Superior temporal gyrus (tissue), 1 donor: ENCODE results near the gene SORCS2.
A peak's percentile ranks its signal among the peaks of the same experiment; 100 is the strongest.

ENCODE experiments used
- DNase-seq: peaks from one replicate; pipeline ENCODE4 v3.0.0-alpha.2; 2016; ENCODE audit errors: extremely low spot score

Gene SORCS2

DNA sequence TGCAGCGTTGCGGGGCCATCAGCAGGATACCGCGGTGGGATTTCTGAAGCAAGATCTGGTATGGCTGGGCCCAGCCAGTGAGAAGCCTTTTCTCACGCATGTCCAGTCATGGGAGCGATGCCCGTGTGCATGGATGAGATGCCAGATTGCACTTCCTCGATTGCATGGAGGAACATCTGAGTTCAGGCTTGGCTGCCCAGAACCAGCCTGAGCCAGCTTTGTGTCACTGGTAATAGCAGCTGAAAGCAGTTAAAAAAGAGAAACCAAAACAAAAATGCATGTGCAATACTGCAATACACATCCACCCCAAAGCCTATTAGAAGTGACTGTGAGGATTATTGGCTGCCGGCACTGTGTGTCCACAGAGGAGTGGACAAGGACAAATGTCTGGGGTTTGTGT lies 183.1 kb downstream of the SORCS2 start:
- DNase-seq = peak; percentile 31

DNA sequence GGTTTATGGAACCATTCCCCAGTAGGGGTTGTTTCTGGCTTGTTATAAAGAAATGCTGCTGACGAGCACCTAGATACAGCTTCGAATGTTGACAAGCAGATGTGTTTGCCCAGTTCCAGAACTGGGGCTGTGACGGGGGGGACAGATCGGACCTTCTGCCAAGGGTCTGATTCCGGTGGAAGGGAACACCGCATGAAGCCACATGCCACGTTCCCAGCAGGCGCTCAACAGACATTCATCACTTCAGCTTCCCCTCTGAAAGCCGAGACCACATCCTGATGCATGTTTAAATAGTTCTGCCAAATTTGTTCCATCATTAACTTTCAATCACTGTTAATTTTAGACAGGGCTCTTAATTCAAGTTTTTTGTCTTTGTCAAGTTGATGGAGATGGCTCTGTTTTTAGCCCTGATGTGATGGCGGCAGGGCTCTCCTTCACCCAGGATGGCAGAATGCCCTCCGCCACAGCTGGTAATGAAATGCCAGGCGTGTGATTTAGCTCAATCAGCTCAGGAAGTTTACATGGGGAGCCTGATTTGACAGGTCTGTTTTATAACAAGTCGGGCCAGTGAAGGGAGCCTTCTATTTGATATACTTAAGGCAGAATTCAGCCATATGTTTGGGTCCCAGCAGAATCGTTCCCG lies 185.0 kb downstream of the SORCS2 start:
- DNase-seq = no peak

DNA sequence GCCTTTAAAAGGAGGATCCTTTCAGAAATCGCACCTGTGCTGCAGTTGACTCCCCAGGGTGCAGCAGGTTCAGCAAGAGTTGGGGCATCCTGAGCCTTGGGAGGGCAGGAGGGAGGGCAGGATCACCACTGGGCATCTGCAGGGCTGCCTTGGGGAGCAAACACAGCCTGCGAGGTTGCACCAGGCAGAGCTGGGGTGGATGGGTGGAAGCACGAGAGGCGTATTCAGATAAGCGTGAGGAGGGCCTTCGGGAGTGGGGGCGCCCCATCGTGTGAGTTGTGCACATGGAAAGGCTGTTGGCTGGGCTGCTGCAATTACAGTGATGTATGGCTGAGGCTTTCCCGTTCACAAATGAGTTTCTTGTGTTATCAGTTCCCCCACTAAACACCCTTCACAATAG lies 186.8 kb downstream of the SORCS2 start:
- DNase-seq = no peak

DNA sequence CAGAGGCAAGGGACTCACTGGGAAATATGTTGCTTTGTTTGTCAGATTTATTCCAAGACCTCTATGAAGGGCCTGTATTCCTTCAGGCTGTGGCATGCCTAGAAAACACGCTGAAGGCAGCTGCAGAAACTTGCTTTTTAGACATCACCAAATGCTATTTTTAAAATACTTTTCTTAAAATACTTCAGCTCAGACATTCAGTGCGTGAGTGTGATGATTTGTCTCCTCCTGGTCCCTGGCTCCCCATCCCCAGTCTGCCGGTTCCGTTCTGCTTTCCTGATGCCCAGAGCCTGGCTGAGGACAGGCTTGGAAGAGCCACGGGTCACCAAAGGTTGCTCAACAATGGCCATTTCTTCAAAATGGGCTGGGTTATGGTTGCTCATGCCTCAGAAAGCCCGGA lies 187.4 kb downstream of the SORCS2 start:
- no peak for DNase-seq

DNA sequence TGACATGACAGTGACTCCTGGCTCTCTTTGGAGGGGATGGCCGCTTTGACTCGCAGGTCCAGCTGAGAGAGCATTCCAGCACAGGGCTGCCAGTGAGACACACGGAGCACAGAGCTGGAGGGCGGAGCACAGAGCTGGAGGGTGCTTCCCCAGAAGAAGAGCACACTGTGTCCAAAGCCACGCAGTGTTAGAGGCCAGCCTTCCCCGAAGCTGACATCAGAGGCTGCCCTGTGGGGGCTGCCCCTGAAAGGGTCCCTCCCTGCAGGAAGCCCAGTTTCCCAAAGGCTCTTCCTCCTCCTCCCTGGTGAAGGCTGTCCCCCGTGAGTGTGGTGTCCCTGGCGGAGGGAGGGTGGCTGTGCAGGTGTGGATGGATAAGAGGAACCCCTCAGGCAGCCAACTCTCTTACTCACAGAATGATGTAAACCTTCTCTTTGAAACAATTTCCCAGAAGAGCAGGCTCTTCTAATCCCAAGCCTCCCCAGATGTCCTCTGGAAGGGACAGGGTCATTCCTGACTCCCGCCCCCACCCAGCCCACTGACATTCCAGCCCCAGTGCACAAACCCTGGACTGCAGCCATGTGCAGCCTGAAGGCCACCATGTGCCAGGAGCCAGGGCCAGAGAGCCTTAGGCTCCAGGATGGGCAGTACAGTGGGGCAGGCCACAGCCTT lies 189.0 kb downstream of the SORCS2 start:
- DNase-seq = no peak

DNA sequence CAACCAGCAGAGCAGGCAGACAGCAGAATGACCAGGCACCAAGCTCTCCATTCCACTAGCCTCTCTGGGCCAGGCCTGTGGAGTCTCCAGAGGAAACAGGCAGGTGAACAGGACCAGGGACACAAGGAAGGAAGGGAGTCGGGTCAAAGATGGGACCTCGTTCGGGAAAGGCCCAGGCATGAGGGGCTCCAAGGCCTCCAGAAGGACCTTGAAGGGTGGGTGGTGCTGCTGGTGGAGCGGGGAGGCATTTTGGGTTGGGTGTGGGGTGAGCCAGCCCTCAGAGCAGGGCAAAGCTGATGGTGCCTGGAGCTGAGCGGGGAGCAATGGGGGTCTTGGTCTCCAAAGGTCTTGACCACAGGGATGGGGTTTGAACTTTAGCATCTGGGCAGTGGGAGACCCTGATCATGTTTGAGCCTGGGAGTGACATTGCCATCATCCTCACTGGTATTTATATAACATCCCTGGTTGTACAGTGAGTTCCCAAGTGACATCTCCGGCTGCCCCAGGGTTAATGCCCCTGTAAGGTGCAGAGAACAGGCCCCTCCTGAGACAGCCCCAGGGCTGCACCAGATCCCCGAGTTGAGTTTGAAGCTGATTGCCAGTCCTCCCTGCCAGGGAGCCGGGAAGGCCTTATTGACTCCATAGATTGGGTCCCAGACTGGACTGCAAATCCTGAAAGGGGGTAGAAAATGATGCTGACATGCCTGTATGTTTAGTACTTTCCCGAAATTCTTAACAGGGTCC lies 189.7 kb downstream of the SORCS2 start:
- DNase-seq = no peak

DNA sequence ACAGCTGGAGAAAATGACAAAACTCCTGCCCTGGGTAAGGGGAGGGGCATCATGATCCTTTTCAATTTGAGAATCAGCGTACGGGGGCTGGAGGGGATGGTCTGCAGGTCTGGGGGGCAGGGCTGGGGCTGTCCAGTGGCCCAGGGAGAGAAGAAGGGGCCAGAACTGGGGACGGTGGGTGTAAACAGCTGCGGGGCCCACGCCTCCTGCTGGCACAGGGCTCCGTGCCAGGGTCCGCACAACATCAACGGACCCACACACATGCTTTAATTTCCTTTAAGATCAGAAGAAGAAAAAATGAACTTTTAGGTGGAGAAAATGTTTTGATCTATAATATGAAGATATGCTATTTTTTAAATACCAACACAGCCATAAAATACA lies 190.3 kb downstream of the SORCS2 start:
- no peak for DNase-seq

DNA sequence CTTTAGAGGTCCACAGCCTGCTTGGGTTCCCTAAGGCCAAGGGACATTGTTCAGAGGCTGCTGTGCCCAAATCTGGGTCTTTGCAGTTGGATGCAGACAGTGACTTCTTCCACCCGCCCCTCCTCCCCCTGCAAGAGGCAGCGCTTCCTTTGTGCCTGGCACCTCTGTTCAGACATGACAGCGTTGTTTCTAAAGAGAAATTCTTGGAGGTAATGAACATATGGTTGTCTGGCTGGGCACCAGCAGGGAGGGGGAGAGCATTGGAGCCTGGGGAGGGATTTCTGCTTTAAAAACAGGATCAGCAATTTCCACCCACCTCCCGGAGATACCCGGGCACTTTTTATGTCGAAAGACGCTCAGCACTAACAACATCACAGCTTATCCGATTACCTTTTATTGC lies 190.9 kb downstream of the SORCS2 start:
- no peak for DNase-seq

DNA sequence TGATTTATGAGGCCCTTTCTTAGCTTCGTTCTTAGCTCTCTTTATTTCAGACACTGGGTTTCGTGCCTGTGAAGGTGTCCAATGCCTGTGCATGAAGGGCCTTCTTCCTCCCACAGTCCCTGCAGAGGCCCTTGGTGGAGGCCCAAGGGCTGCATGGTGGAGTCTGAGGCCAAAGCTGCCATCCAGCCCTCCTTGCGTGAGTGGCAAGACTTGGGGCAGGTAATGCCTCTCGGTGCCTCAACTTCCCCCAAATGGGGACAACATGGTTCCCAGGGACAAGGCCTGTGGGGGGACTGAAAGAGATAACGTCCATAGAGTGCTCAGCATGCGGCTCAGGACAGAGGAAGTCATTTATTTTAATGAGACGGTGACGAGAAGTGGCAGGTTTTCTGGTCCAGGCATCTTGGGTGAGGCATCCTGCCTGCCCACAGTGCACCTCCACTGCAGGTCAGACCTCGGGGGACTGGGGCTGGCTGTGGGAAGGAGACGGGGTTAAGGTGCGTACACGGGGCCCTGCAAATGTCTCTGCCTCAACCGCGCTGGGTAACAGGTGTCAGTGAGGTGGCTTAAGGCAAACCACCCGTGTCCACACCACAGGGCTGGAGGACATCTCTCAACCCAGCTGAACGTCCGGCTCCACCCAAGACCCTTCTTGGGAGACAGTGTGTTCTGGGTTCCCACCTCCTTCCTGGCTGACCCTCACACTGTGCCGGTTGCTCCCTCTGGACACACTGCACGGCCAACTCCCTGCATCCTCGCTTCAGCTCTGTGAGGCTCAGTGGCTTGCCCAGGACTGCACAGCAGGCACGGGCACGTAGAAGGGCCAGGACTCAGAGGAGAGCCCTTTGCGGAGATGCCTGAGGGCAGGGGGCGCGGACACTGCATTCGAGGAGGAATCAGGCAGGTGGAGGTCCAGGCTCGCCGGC lies 191.9 kb downstream of the SORCS2 start:
- no peak for DNase-seq

DNA sequence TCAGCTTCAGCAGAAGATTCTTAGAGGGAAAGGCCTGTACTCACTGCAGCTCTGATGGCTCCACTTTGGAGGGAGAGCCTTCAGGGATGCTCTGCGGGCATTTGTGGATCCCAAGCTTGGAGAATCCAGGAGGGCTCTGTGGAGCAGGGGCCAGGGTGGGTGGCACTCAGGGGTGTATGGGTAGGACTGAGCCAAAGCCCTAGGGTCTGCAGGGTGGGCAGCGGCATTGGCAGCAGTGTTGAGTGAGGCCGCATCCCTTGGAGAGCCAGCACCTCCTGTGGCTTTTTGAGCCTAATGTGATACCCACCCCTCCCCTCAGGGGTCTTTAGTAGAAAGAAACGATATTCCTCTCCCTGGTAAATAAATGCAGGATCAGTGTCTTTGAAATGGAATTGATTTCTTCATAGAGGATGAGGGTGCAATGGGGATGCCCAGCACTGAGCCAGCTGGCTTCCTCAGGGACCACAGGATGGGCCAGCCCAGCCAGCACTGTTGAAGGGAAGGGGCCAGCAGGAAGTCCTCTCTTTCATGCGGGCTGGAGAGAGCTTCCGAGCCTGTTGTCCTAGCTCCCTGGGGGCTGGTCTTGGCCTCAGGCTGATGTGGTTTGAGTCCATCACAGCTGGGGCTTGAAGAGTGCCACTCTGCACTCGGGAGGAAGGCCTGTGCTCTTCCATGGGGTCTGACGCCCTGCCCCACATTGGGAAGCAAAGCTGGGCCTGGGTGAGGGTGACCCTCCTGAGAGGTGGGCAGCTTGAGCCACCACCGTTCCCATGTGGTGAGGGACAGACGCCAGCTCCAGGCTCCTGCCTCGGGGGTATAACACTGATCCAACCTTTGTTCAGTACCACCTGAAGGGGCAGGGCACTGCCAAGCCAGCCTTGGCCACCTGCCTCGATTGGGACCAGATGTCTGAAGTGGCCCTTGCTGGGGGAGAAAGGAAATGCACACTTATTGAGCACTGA lies 192.9 kb downstream of the SORCS2 start:
- DNase-seq = no peak

DNA sequence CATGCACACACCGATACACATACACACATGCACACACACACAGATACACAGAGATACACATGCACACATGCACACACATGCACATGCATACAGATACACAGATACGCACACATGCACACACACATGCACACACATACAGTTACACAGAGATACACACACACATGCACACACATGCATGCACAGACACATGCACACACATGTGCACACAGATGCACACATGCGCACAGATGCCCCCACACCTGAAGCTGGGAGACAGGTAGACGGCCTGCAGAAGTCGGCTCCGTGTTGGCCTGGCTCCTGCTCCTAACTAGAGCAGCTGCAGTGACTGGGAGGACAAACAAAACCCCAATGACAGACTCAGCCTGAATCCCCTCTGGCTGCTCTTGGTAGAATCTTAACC lies 195.6 kb downstream of the SORCS2 start:
- DNase-seq = no peak

DNA sequence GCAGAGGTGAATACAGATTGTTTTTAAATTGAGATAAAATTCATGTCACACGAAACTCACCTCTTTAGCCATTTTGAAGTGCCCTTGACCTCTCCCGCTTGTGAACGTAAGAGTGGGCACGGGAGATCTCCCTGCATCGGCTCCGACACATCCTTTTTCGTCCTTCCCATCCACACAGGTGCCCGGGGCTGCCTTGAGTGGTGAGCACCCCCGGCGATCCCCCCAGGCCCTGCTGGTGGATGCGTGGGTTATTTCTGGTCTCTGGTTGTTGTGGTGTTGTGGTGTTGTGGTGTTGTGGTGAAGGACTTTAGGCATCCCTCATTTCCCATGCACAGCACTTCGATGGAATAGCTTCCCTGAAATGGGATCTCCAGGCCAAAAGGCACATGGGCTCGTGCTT lies 196.3 kb downstream of the SORCS2 start:
- DNase-seq = no peak

DNA sequence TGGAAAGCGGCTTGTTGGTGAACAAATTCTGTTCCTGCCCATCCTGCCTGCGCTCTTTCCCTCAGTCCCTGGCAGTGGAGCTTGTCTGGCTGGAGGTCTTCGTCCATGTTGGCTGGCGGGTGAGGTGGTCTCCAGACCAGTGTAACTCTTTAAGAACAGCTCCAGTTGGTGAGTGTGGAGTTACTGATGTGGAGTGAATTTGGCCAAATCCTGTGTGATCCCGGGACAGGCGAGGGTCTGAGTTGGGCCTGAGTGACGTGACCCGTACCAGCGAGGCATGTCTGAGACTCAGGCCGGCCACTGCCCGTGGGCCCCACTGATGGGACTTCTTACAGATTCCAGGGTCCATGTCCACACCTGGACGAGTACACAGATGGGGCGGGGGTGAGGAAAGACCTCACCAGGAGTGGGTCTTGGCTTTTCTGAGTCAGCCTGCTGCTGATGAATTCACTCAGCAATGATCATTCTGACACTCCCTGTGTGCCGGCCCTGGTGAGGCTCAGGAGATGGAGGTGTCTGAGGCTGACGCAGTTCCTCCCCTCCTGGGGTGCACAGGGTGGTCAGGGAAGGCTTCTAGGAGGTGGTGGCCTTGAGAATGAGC lies 196.9 kb downstream of the SORCS2 start:
- DNase-seq = no peak

DNA sequence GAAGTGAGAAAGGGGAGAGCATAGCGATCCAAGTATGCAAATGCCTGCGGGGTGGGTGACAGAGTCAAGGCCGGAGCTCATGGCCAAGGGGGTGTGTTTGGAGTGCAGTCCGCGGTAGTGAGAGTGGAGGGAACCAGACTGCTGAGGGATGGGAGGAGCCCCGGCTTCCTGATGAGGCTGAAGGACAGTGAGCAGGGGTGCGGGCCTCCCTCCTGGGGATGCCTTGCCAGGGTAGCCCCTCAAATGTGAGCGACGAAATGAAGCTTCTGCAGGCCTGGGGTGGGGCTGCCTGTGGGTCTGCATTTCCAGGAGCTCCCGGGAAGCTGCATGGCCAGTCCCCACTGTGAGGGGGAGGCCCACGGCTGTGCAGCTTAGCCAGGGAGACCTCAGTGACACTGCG lies 197.4 kb downstream of the SORCS2 start:
- no peak for DNase-seq

DNA sequence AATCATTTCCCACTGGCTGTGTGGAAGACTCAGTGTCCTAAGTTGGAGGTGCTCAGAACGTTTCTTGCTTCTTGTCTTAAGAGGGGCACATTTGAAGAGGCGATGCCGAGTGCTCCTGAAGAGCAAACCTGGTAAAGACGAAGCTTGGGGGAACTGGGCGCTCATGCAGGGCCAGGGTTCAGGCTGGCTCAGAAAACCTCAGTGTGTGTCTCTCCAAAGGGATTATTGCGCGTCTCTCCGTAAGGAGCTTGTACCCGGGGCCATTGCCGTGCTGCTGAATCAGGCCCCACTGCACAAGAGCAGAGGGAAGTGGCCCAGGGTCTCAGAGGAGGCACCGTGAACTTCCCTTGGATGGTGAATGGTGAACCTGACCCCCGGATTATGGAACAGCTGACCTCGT lies 198.0 kb downstream of the SORCS2 start:
- DNase-seq = no peak

DNA sequence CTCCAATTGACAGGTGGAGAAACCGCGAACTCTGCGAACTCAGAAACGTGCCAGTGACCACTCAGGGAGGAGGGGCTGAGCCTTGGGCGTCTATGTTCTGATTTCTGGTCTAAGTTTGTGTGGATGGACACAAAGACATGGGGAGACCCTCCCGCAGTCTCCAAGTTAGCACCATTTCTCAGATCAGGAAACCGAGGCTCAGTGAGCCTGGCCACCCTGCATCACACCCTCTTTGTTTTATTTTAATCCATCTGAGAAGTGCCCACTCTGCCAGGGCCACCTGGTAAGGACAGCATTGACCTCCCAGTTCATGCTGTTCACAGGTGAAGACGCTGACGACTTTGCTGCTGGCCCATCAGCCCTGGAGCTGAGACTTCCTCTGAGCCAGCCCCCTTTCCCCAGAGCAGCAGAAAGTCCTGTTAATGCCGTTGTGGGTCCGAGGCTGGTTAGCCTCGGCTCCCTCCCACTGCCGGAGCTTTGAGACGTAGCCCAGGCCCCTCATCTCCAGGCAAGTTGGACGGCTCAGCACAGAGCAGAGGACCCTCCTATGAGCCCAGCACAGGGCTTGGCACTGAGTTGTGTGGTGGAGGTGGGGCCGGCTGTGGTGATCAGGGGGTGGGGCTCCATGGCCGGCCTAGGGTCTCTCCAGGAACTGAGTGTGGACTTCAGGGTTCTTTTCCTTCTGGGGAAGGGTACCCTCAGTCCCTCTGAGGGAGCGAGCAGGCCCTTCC lies 198.7 kb downstream of the SORCS2 start:
- DNase-seq = no peak

DNA sequence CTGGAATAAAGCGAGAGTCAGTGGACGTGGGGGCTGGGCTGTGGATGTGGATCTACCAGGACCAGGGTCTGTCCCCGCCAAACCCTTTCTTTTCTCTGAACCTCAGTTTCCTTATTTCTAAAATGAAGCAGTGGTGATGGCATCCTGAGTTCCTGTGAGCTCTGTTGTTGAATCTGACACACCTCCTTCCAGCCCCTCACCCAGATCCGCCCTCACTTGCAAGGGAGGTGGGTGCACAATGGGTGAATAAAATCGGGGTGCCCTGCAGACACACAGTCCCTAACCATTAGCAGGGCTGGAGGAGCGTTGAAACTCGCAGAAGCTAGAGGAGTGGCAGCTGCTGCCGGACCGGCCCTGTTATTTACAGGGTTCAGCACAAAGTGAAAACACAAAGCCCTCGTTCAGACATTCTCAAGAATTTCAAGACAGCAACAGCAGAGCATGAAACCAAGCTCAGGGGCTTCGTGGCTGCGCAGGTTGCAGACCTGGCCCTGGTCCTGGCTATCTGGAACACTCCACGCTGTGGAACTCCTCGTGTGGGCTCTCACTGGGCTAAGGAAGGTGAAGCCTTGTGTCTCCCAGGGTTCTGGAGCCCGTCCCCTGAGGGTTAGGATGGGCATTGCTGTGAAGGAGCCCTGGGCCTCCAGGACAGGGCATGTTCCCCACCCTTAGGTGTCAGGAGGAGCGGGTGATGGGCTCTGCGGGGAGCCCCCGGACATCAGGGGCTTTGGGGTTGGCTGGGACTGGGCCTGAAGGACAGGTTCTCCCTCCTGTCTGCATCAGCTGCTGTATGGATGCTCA lies 199.5 kb downstream of the SORCS2 start:
- DNase-seq = no peak

DNA sequence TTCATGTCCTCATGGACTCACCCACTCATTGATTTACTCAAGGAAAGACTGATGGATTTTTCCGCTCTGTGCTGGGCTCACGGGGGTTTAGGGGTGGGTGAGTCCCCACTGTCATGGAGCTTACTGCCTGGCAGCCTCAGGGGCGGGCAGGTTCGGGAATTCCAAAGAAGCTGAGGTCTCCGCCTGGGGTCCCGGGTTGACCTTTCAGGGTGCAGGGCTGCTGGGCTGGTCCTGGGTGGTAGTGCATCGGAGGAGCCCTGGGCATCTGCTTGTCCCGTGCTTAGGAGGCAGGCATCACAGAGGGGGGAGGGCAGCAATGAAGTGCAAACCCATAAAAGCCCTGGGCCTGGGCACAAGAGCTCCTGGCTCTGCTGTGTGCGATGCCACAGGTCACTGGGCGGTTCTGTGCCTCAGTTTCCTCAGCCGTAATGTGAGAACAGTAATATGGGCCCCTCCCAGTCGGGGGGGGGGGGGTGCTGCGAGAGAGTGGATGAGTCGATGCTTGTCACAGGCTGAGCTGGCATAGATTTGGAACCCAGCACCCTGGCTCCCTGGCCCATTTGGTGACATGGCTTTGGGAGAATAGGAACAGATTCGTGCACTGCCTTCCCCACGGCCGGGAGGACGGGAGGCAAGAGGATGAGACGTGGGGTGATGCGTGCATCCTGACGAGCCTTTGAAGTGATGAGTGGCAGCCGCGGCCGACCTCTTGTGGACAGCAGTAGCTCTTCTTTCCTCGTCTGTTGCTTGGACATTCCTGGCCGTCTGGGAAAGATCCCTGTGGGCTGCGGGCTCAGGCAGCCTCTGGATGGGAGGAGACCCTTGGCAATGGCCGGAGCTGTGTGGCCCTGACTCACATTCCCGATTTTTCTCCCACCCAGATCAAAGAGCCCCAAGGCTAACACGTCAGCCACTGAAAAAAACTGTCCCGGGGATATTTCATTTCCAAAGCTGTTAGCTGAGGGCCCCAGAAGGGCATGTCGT lies 200.4 kb downstream of the SORCS2 start:
- no peak for DNase-seq
